GM21526 (cell line): ENCODE measurements around the gene CFAP45.

Experiments
- ATAC-seq: cut with Tn5 transposase; IDR thresholded peaks from one replicate; pipeline ENCODE4 v1.9.1; 2021; ENCODE audit warnings: moderate library complexity; ENCODE audit not compliant: unreplicated experiment, low FRiP score

Gene CFAP45

GRCh38 chr1:159900086-159900680 is at the start of gene CFAP45:
TSS of gene CFAP45 (minus strand) at chr1:159900165. CDS start at chr1:159900098, 67 bp downstream.
- ATAC-seq = no peak

GRCh38 chr1:159949123-159949522 is 49.2 kb upstream of the CFAP45 start:
- ATAC-seq = no peak

- ATAC-seq = no peak
Measured at GRCh38 chr1:159947942-159948341, 48.0 kb upstream of the CFAP45 start.

GRCh38 chr1:159946242-159947187 is 46.5 kb upstream of the CFAP45 start:
- no peak for ATAC-seq

- ATAC-seq = peak; percentile 50
Measured at GRCh38 chr1:159945483-159946241, 45.7 kb upstream of the CFAP45 start, which contains the start of gene IGSF9. TSS of gene IGSF9 (minus strand) at chr1:159945613. CDS start at chr1:159943454, 2,159 bp downstream.

GRCh38 chr1:159944623-159945455 is 44.9 kb upstream of the CFAP45 start:
- ATAC-seq = no peak

GRCh38 chr1:159943908-159944622 is 44.1 kb upstream of the CFAP45 start:
- no peak for ATAC-seq

- ATAC-seq = no peak
Measured at GRCh38 chr1:159943278-159943640, 43.3 kb upstream of the CFAP45 start.

GRCh38 chr1:159942632-159943277 is 42.8 kb upstream of the CFAP45 start:
- ATAC-seq = no peak

GRCh38 chr1:159941591-159942560 is 41.9 kb upstream of the CFAP45 start:
- no peak for ATAC-seq

GRCh38 chr1:159941141-159941540 is 41.2 kb upstream of the CFAP45 start:
- ATAC-seq = no peak

- ATAC-seq = no peak
Measured at GRCh38 chr1:159940006-159940620, 40.1 kb upstream of the CFAP45 start.

GRCh38 chr1:159939678-159940002 is 39.7 kb upstream of the CFAP45 start:
- ATAC-seq = no peak

- ATAC-seq = no peak
Measured at GRCh38 chr1:159938905-159939677, 39.1 kb upstream of the CFAP45 start.

GRCh38 chr1:159938211-159938852 is 38.4 kb upstream of the CFAP45 start:
- no peak for ATAC-seq

GRCh38 chr1:159937054-159937750 is 37.2 kb upstream of the CFAP45 start:
- no peak for ATAC-seq
